ENCODE measurements around the gene PRKCZ.

The PRKCZ gene

DNA sequence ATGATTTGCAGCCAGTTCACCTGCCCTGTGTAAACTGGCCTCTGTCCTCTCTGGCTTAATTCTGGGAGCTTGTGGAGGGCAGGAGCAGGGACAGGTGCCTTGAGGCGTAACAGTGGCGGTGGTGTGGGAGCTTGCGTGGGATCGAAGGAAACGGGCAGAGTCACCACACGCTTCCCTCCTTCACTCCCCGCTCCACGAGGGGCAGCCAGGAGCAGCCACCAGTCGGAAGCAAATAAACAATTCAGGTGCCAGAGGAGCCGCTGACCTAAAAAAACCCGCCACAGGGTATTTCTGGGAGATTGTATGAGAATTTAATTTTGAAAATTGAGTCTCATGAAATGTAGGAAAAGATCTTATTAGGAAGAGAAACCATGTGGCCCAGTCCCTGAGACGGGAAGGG lies 118.3 kb downstream of the PRKCZ start:
- no peak for TF ChIP-seq CTCF (IDR thresholded peaks at IDR 0.05; ENCODE audit: insufficient read depth, low read depth, low read length, missing control alignments)
- DNase-seq (ENCODE audit: low read depth) = no peak
- H3K4me3 ChIP-seq (ENCODE audit: low read depth, low read length) = no peak overlapping the region

DNA sequence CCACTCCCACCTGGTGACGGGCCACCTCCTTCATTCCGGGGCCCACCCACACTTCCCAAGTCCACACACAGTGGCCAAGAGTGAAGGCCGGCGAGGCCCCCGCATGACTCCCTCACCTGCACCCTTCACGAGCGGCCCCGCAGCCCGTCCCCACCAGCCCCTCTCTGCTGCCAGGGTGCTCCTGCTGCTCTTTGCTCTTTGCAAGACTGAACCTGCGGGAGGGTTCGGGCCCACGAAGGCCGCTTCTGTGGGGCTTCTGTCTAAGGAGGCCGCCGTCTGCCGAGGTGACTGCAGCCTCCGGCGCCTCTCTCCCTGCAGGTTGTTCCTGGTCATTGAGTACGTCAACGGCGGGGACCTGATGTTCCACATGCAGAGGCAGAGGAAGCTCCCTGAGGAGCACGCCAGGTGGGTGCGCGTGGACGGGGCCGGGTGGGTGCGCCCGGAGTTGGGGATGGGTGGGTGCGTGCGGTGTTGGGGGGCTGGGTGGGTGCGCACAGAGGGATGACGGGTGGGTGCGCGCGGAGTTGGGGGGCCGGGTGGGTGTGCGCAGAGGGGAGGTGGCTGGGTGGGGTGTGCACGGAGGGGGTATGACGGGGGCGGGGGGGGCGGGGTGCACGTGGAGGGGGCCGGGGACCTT lies 119.1 kb downstream of the PRKCZ start:
- no peak for DNase-seq (ENCODE audit: low read depth)
- TF ChIP-seq CTCF (IDR thresholded peaks at IDR 0.05; ENCODE audit: insufficient read depth, low read depth, low read length, missing control alignments) = no peak
- H3K4me3 ChIP-seq (ENCODE audit: low read depth, low read length) = no peak overlapping the region

- no peak for TF ChIP-seq CTCF (IDR thresholded peaks at IDR 0.05; ENCODE audit: insufficient read depth, low read depth, low read length, missing control alignments)
- no peak for DNase-seq (ENCODE audit: low read depth)
These were observed 120.0 kb downstream of the PRKCZ start for GRCh38 chr1:2170211-2170610.

GRCh38 chr1:2172012-2172411 lies 121.8 kb downstream of the PRKCZ start:
- H3K4me3 ChIP-seq (ENCODE audit: low read depth, low read length) = no peak overlapping the region
- TF ChIP-seq CTCF (IDR thresholded peaks at IDR 0.05; ENCODE audit: insufficient read depth, low read depth, low read length, missing control alignments) = no peak
- DNase-seq (ENCODE audit: low read depth) = no peak

More at GRCh38 chr1:2170211-2170610, 120.0 kb downstream of the PRKCZ start:
- H3K4me3 ChIP-seq (ENCODE audit: low read depth, low read length) = no peak overlapping the region

DNA sequence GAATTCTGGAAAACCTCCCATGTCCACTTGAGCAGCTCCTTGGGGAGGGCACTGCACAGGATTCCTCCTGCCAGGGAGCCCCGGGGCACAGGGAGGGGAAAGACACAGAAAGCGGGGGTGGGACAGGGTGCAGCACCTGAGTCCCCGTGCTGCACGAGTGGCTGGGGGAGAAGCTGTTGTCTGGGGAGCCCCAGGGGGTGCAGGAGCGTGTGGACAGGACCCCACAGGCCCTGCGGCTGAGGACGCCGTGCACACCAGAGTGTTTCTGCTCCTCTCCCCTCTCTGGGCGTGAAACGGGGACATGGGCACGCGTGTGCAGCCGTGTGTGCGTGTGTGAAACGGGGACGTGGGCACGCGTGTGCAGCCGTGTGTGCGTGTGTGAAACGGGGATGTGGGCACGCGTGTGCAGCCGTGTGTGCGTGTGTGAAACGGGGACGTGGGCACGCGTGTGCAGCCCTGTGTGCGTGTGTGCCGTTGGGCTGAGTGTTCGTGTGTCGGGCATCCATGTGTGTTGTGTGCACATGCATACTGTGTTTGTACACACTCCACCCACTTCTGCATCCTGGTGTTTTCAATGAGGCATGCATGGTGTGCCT lies 122.4 kb downstream of the PRKCZ start:
- no peak for TF ChIP-seq CTCF (IDR thresholded peaks at IDR 0.05; ENCODE audit: insufficient read depth, low read depth, low read length, missing control alignments)
- H3K4me3 ChIP-seq (ENCODE audit: low read depth, low read length) = no peak overlapping the region
- no peak for DNase-seq (ENCODE audit: low read depth)

DNA sequence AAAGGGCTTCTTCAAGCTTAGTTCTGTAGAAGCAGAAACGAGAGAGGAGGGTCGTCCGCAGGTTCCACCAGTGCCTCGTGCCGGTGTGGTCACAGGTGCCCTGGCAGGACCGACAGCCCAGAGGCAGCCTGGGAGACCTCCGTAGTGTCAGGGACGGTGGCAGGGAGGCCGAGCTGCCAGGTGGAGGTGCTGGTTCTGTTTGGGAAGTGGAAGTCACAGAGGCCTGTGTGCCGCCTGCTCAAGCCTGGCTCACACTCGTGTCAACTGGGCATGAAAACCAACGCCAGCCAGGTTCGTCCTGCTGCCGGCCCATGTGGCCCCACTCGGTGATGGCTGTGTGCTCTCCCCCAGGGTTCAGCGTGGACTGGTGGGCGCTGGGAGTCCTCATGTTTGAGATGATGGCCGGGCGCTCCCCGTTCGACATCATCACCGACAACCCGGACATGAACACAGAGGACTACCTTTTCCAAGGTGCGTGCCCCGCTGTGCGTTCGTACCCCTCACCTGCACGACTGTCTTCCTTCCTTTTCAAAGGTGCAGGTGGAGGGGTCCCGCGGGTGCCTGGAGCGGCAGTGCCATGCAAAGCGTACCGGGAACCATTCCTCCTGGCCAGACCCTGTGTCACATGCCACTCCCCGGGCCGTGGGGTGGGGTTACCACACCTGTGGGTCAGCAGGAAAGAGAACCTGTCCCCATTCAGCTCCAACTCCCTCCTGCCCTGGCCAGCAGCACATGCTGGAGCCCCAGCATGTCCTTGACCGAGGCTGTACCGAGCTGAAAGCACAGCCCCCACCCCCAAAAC lies 123.5 kb downstream of the PRKCZ start:
- DNase-seq (ENCODE audit: low read depth) = no peak
- TF ChIP-seq CTCF (IDR thresholded peaks at IDR 0.05; ENCODE audit: insufficient read depth, low read depth, low read length, missing control alignments) = no peak
- no peak overlapping the region for H3K4me3 ChIP-seq (ENCODE audit: low read depth, low read length)
